ENCODE measurements around the gene MED20. TPM values are rescaled to one million over a fixed set of nuclear protein-coding genes. Genes with fewer than 3 reads are reported as not detected.

The MED20 gene
- total and polyA plus RNA-seq, 2 donors (not counting 3 experiments of a cell fraction or from before 2014, with no cell fraction given) = 30.4 to 37.8 TPM

DNA sequence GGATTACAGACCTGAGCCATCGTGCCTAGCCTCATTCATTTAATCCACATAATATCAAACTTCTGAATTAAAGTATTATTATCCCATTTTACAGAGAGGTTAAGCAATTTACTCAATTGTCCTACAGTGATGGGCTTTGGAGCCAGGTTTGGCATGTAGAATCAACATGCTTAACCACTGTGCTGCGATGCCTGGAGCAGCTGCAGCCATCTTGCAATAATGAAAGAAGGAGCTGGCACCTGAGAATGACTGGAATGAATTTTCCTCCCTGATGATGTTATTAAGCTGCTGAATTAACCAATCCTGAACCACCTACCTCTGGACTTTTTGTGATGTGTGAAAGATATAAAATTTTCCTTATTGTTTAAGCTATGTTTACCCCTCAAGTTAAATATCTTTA is 33.7 kb upstream of the MED20 start:
- ChIA-PET CTCF (no interaction called here), POLR2A (no interaction called here)
- Histone ChIP-seq H3K27ac (ENCODE audit: insufficient read depth, low read depth, low read length) (no peak overlapping the region), H3K27me3 (ENCODE audit: control insufficient read depth in 2 of 2, insufficient read depth in 2 of 2, low read length in 2 of 2) (no peaks in the 10 kb centered on the region), H3K9ac (replicated peaks; ENCODE audit: extremely low read depth, insufficient read depth, low read length) (no peak overlapping the region), H3K4me1 (ENCODE audit: control insufficient read depth, extremely low read depth, insufficient read depth, low read length) (no peaks in the 10 kb centered on the region), H3K36me3 (ENCODE audit: control insufficient read depth in 2 of 2, extremely low read depth in 1 of 2, insufficient read depth in 2 of 2, low read length in 2 of 2) (no peaks in the 10 kb centered on the region), H3K9me3 (replicated peaks; ENCODE audit: control insufficient read depth, insufficient read depth, low read length) (no peaks in the 10 kb centered on the region), H3K4me2 (ENCODE audit: insufficient read depth, low read length) (no peak overlapping the region), H2AFZ (ENCODE audit: low read depth, low read length) (no peak overlapping the region), H4K20me1 (replicated peaks; ENCODE audit: control insufficient read depth, extremely low read depth, insufficient read depth, low read length) (no peaks in the 10 kb centered on the region), H3K9me1 (replicated peaks; ENCODE audit: control insufficient read depth, extremely low read depth, insufficient read depth, low read length) (no peaks in the 10 kb centered on the region), H3K79me2 (ENCODE audit: control insufficient read depth, insufficient read depth, low read length) (no peaks in the 10 kb centered on the region), H3K4me3 (replicated peaks in 1 of 3; ENCODE audit: insufficient read depth in 1 of 3, low read depth in 1 of 3, low read length in 3 of 3) (no peak overlapping the region)
- intact Hi-C loops (cut with micrococcal nuclease) (no loop called here), dilution Hi-C loops (cut with MboI; ENCODE audit: extremely low pct_ligation_motif_present, low sequenced_read_pairs) (no loop called here)
- TF ChIP-seq POLR2AphosphoS5 (IDR thresholded peaks at IDR 0.05; ENCODE audit: insufficient read depth, low read depth, low read length) = no peak
- no peak for TF ChIP-seq JUN (IDR thresholded peaks at IDR 0.05; ENCODE audit: borderline replicate concordance, insufficient read depth, insufficient read length, low read depth)
- no peak for TF ChIP-seq POLR2A (IDR thresholded peaks at IDR 0.05; ENCODE audit: low read depth, low read length)
- no peak for TF ChIP-seq GATA2 (IDR thresholded peaks at IDR 0.05; ENCODE audit: insufficient read depth, insufficient read length, low read depth, low read length)
- DNase-seq (ENCODE audit: low read depth, low spot score) (no peak), FAIRE-seq (peak; percentile 28)
- BruUV-seq (replicated peaks) = no TSS peak

DNA sequence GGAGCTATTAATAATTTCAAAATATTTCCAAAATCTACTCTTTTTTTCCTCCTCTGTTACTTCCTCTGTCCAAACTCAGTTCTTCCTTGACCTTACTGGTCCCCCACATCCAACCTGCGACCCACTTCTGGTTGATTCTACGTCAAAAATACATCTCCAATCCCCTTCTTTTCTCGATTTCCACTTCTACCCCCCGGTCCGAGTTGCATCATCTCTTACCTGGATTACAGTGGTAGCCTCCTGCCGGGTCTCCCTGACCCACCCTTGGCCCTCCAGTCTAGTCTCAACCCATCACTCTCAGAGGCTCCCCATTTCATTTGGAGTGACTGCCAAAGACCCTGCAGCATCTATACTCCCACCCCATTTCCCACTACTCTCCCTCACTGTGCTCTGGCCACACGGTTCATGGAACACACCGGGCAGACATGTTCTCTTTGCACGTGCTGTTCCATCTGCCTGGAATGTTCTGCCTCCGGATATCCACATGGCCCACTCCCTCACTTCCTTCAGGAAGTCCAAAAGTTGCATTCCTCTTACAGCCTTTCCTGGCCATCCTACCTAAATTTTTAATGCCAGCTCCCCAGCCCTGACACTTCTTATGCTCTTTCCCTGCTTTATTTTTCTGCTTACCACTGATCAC is 26.8 kb upstream of the MED20 start:
- Histone ChIP-seq H2AFZ (ENCODE audit: low read depth, low read length) (peak overlapping the region; percentile 84), H3K36me3 (ENCODE audit: control insufficient read depth in 2 of 2, extremely low read depth in 1 of 2, insufficient read depth in 2 of 2, low read length in 2 of 2) (no peaks in the 10 kb centered on the region), H3K79me2 (ENCODE audit: control insufficient read depth, insufficient read depth, low read length) (no peaks in the 10 kb centered on the region), H3K9me1 (replicated peaks; ENCODE audit: control insufficient read depth, extremely low read depth, insufficient read depth, low read length) (no peaks in the 10 kb centered on the region), H3K4me2 (ENCODE audit: insufficient read depth, low read length) (no peak overlapping the region), H3K4me1 (ENCODE audit: control insufficient read depth, extremely low read depth, insufficient read depth, low read length) (peaks cover 9% of the 10 kb centered on the region), H3K27ac (ENCODE audit: insufficient read depth, low read depth, low read length) (no peak overlapping the region), H4K20me1 (replicated peaks; ENCODE audit: control insufficient read depth, extremely low read depth, insufficient read depth, low read length) (no peaks in the 10 kb centered on the region), H3K27me3 (ENCODE audit: control insufficient read depth in 2 of 2, insufficient read depth in 2 of 2, low read length in 2 of 2) (no peaks in the 10 kb centered on the region), H3K9me3 (replicated peaks; ENCODE audit: control insufficient read depth, insufficient read depth, low read length) (no peaks in the 10 kb centered on the region), H3K4me3 (replicated peaks in 1 of 3; ENCODE audit: insufficient read depth in 1 of 3, low read depth in 1 of 3, low read length in 3 of 3) (no peak overlapping the region), H3K9ac (replicated peaks; ENCODE audit: extremely low read depth, insufficient read depth, low read length) (no peak overlapping the region)
- TF ChIP-seq FOS (IDR thresholded peaks at IDR 0.05; ENCODE audit: borderline replicate concordance, insufficient read depth, low read length) (no peak), POLR2AphosphoS5 (IDR thresholded peaks at IDR 0.05; ENCODE audit: insufficient read depth, low read depth, low read length) (peak; percentile 66), JUN (IDR thresholded peaks at IDR 0.05; ENCODE audit: borderline replicate concordance, insufficient read depth, insufficient read length, low read depth) (no peak), MYC (IDR thresholded peaks at IDR 0.05; ENCODE audit: low read depth, low read length) (peak; percentile 95), EZH2 (IDR thresholded peaks at IDR 0.05; ENCODE audit: borderline replicate concordance, low read depth, low read length, severe bottlenecking) (no peak), POLR2A (IDR thresholded peaks at IDR 0.05; ENCODE audit: low read depth, low read length) (no peak), GATA2 (IDR thresholded peaks at IDR 0.05; ENCODE audit: insufficient read depth, insufficient read length, low read depth, low read length) (no peak)
- TF ChIP-seq, protein P1, sequence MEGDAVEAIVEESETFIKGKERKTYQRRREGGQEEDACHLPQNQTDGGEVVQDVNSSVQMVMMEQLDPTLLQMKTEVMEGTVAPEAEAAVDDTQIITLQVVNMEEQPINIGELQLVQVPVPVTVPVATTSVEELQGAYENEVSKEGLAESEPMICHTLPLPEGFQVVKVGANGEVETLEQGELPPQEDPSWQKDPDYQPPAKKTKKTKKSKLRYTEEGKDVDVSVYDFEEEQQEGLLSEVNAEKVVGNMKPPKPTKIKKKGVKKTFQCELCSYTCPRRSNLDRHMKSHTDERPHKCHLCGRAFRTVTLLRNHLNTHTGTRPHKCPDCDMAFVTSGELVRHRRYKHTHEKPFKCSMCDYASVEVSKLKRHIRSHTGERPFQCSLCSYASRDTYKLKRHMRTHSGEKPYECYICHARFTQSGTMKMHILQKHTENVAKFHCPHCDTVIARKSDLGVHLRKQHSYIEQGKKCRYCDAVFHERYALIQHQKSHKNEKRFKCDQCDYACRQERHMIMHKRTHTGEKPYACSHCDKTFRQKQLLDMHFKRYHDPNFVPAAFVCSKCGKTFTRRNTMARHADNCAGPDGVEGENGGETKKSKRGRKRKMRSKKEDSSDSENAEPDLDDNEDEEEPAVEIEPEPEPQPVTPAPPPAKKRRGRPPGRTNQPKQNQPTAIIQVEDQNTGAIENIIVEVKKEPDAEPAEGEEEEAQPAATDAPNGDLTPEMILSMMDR (IDR thresholded peaks at IDR 0.05; ENCODE audit: extremely low read depth in 1 of 2, insufficient read depth in 1 of 2, low read depth in 1 of 2, low read length in 2 of 2) = no peak
- TF ChIP-seq, protein P2, sequence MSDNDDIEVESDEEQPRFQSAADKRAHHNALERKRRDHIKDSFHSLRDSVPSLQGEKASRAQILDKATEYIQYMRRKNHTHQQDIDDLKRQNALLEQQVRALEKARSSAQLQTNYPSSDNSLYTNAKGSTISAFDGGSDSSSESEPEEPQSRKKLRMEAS (IDR thresholded peaks at IDR 0.05; ENCODE audit: insufficient read depth, insufficient read length) = peak; percentile 64
- ChIA-PET POLR2A (no interaction called here), CTCF (interaction anchor here (0.5 to 1.4 kb wide), 5 partner anchors 11 to 161 kb away, joined by 3 to 4 read pairs (median 3); partner anchors contain the start of genes BYSL and MED20)
- no peak for DNase-seq (ENCODE audit: low read depth, low spot score)
- dilution Hi-C loops (cut with MboI; ENCODE audit: extremely low pct_ligation_motif_present, low sequenced_read_pairs) (no loop called here), intact Hi-C loops (cut with micrococcal nuclease) (loop anchor here (2.0 kb wide), 1 partner anchor 17 kb away; no protein-coding TSS in a partner anchor)
- no TSS peak for BruUV-seq (replicated peaks)
- FAIRE-seq = peak; percentile 70

Measured in endothelial cell of umbilical vein (primary cell).